ENCODE results near the gene DBX1.

DNA sequence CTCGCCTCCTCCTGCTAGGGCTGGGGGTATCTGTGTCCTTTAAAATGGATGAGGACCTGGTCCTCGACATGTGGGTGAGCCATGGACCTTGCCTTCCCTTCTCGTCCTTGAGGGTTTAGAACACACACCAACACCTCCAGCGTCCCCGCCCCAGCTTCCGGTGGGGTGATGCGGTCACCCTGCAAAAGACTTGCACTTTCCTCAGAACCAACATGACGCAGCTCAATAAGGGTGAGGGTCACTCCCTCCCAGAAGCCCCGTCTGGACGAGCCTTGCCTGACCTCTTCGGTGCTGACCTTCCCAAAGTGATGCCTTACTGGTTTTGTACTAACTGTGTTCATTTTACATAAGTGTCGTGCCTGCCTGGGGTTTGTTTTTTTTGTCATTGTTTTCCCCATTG, 41.0 kb downstream of the DBX1 start:
- TF ChIP-seq, protein P1, sequence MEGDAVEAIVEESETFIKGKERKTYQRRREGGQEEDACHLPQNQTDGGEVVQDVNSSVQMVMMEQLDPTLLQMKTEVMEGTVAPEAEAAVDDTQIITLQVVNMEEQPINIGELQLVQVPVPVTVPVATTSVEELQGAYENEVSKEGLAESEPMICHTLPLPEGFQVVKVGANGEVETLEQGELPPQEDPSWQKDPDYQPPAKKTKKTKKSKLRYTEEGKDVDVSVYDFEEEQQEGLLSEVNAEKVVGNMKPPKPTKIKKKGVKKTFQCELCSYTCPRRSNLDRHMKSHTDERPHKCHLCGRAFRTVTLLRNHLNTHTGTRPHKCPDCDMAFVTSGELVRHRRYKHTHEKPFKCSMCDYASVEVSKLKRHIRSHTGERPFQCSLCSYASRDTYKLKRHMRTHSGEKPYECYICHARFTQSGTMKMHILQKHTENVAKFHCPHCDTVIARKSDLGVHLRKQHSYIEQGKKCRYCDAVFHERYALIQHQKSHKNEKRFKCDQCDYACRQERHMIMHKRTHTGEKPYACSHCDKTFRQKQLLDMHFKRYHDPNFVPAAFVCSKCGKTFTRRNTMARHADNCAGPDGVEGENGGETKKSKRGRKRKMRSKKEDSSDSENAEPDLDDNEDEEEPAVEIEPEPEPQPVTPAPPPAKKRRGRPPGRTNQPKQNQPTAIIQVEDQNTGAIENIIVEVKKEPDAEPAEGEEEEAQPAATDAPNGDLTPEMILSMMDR (IDR thresholded peaks at IDR 0.05; ENCODE audit: low read depth, low read length, missing input control) = no peak
- TF ChIP-seq TAF1 (conservative IDR thresholded peaks at IDR 0.05) = no peak
- no peak for TF ChIP-seq YY1 (IDR thresholded peaks at IDR 0.05)
- TF ChIP-seq SP1 (IDR thresholded peaks at IDR 0.05) = no peak
- TF ChIP-seq, protein P2, sequence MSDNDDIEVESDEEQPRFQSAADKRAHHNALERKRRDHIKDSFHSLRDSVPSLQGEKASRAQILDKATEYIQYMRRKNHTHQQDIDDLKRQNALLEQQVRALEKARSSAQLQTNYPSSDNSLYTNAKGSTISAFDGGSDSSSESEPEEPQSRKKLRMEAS (IDR thresholded peaks at IDR 0.05) = no peak
- no peak for TF ChIP-seq RXRA (IDR thresholded peaks at IDR 0.05)
- TF ChIP-seq, protein P3, sequence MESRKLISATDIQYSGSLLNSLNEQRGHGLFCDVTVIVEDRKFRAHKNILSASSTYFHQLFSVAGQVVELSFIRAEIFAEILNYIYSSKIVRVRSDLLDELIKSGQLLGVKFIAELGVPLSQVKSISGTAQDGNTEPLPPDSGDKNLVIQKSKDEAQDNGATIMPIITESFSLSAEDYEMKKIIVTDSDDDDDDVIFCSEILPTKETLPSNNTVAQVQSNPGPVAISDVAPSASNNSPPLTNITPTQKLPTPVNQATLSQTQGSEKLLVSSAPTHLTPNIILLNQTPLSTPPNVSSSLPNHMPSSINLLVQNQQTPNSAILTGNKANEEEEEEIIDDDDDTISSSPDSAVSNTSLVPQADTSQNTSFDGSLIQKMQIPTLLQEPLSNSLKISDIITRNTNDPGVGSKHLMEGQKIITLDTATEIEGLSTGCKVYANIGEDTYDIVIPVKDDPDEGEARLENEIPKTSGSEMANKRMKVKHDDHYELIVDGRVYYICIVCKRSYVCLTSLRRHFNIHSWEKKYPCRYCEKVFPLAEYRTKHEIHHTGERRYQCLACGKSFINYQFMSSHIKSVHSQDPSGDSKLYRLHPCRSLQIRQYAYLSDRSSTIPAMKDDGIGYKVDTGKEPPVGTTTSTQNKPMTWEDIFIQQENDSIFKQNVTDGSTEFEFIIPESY (IDR thresholded peaks at IDR 0.05) = no peak
- no peak for TF ChIP-seq GABPA (IDR thresholded peaks at IDR 0.05 in 1 of 2, conservative IDR thresholded peaks at IDR 0.05 in 1 of 2)
- TF ChIP-seq, protein P4, sequence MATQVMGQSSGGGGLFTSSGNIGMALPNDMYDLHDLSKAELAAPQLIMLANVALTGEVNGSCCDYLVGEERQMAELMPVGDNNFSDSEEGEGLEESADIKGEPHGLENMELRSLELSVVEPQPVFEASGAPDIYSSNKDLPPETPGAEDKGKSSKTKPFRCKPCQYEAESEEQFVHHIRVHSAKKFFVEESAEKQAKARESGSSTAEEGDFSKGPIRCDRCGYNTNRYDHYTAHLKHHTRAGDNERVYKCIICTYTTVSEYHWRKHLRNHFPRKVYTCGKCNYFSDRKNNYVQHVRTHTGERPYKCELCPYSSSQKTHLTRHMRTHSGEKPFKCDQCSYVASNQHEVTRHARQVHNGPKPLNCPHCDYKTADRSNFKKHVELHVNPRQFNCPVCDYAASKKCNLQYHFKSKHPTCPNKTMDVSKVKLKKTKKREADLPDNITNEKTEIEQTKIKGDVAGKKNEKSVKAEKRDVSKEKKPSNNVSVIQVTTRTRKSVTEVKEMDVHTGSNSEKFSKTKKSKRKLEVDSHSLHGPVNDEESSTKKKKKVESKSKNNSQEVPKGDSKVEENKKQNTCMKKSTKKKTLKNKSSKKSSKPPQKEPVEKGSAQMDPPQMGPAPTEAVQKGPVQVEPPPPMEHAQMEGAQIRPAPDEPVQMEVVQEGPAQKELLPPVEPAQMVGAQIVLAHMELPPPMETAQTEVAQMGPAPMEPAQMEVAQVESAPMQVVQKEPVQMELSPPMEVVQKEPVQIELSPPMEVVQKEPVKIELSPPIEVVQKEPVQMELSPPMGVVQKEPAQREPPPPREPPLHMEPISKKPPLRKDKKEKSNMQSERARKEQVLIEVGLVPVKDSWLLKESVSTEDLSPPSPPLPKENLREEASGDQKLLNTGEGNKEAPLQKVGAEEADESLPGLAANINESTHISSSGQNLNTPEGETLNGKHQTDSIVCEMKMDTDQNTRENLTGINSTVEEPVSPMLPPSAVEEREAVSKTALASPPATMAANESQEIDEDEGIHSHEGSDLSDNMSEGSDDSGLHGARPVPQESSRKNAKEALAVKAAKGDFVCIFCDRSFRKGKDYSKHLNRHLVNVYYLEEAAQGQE (IDR thresholded peaks at IDR 0.05) = no peak
- no peak for TF ChIP-seq RAD21 (IDR thresholded peaks at IDR 0.05)
